ENCODE results near the gene TSHZ2. TPM values are rescaled to one million over a fixed set of nuclear protein-coding genes. Genes with fewer than 3 reads are reported as not detected.

The TSHZ2 gene
- total RNA-seq, 1 experiment from 2014 or later = 0.07 TPM

DNA sequence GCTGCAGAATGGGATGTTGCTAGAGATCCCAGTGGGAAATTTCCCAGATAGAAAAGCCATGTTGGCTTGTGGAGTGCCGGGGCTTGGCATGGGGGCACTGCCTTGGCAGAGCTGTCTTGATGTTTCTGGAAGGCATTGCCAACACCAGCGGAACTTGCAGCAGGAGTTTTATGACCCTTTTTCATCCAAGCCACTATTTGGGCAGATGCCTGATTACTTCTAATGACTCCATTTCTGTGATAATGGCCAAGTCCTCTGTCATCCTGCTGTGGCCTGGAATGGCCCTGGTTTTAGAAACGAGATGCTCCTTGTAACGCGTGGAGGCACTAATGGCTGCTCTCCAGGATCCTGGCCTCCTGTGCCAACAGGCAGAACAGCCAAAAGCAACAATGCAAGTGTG lies 392.5 kb downstream of the TSHZ2 start:
- Histone ChIP-seq H2BK120ac (ENCODE audit: low read depth, low read length, poor library complexity, severe bottlenecking) (no peak overlapping the region), H4K5ac (ENCODE audit: insufficient read length, low read depth, low read length) (no peak overlapping the region), H3K4me2 (ENCODE audit: insufficient read depth, insufficient read length, low read length) (no peak overlapping the region), H3K27ac (ENCODE audit: insufficient read length, low read depth, low read length) (no peak overlapping the region), H3K9me3 (ENCODE audit: control insufficient read depth, low read depth, low read length) (no peaks in the 10 kb centered on the region), H3K56ac (ENCODE audit: insufficient read length, low read depth, low read length) (no peak overlapping the region), H3K27me3 (ENCODE audit: insufficient read depth, low read length) (no peaks in the 10 kb centered on the region), H3K14ac (ENCODE audit: insufficient read depth, low read length) (no peak overlapping the region), H2BK15ac (ENCODE audit: low read depth, low read length) (no peak overlapping the region), H3K18ac (ENCODE audit: insufficient read length, low read depth, low read length) (no peak overlapping the region), H3K4ac (ENCODE audit: low read depth, low read length) (no peak overlapping the region), H2BK5ac (ENCODE audit: insufficient read length, low read length) (no peak overlapping the region), H3K79me2 (ENCODE audit: insufficient read depth, low read length) (no peaks in the 10 kb centered on the region), H2BK12ac (ENCODE audit: insufficient read length, low read depth, low read length) (no peak overlapping the region), H3K23me2 (ENCODE audit: insufficient read length, low read depth, low read length, poor library complexity, severe bottlenecking) (no peaks in the 10 kb centered on the region), H4K91ac (ENCODE audit: insufficient read length, low read depth, low read length) (no peak overlapping the region), H3K4me1 (ENCODE audit: insufficient read depth, low read length) (no peaks in the 10 kb centered on the region), H3K79me1 (ENCODE audit: insufficient read depth, low read depth, low read length, poor library complexity, severe bottlenecking) (no peaks in the 10 kb centered on the region), H2AK5ac (ENCODE audit: insufficient read length, low read length) (no peak overlapping the region), H4K20me1 (ENCODE audit: control insufficient read depth, insufficient read depth, insufficient read length) (no peaks in the 10 kb centered on the region), H3K9ac (ENCODE audit: extremely low read depth, insufficient read length, low read length) (no peak overlapping the region), H3T11ph (ENCODE audit: low read length) (no peak overlapping the region), H2AFZ (ENCODE audit: low read length) (no peak overlapping the region), H2BK20ac (ENCODE audit: low read depth, low read length, poor library complexity, severe bottlenecking) (no peak overlapping the region), H3K23ac (ENCODE audit: insufficient read length, low read depth, low read length) (no peak overlapping the region), H4K8ac (replicated peaks; ENCODE audit: insufficient read length, low read depth, low read length) (no peak overlapping the region)
- H3K9me3 Mint-ChIP-seq = no peaks in the 10 kb centered on the region
- DNase-seq = no peak
- peaks cover 10% of the 10 kb centered on the region in 2 experiments for H3K4me1 Mint-ChIP-seq
- H3K4me3 Mint-ChIP-seq = no peak overlapping the region
- TF ChIP-seq, protein P1, sequence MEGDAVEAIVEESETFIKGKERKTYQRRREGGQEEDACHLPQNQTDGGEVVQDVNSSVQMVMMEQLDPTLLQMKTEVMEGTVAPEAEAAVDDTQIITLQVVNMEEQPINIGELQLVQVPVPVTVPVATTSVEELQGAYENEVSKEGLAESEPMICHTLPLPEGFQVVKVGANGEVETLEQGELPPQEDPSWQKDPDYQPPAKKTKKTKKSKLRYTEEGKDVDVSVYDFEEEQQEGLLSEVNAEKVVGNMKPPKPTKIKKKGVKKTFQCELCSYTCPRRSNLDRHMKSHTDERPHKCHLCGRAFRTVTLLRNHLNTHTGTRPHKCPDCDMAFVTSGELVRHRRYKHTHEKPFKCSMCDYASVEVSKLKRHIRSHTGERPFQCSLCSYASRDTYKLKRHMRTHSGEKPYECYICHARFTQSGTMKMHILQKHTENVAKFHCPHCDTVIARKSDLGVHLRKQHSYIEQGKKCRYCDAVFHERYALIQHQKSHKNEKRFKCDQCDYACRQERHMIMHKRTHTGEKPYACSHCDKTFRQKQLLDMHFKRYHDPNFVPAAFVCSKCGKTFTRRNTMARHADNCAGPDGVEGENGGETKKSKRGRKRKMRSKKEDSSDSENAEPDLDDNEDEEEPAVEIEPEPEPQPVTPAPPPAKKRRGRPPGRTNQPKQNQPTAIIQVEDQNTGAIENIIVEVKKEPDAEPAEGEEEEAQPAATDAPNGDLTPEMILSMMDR (conservative IDR thresholded peaks at IDR 0.05) = no peak
- H3K27me3 Mint-ChIP-seq (ENCODE audit: low read depth) = no peaks in the 10 kb centered on the region
- no peak overlapping the region; a peak in 1 of 7 replicates for H3K27ac Mint-ChIP-seq
- WGBS (ENCODE audit: extremely low coverage, insufficient read length, low lambda C conversion rate) = no CpG with 5 or more reads among the region's 5 CpGs
- H3K36me3 Mint-ChIP-seq (ENCODE audit: insufficient read depth in 1 of 3, low read depth in 3 of 3) = no peaks in the 10 kb centered on the region

Measured in H9 (cell line).